Heart left ventricle (tissue), 13 donors: ENCODE results near the gene SLC13A3.
A peak's percentile ranks its signal among the peaks of the same experiment; 100 is the strongest.

Experiments
- CTCF ChIP-seq, 12 donors: fragments of 200-600 bp; sonication (generic) in 4 of 12; IDR thresholded peaks; one replicate each; pipeline versions ENCODE4 v1.5.0 to v1.8.0; 2018 to 2022; ENCODE audit warnings: antibody characterized with exemption in 12 of 12, mild to moderate bottlenecking in 5 of 12
- POLR2A ChIP-seq, 2 donors: fragments of 450-650 bp; IDR thresholded peaks; one replicate each; pipeline ENCODE4 v1.6.1; 2017; ENCODE audit warnings: antibody characterized with exemption in 2 of 2, mild to moderate bottlenecking in 2 of 2, moderate library complexity in 2 of 2
- donor health status: ischemic (EF 13 %, LVEDD 7.1; RV severe dilation, severe dysfunction).
- donor health status: DM: no; HTN: yes; CAD: no.
- donor health status: DM: no; HTN: no; CAD: no.
- donor health status: ischemic (EF 25% LVEDD 6.9; RV normal size, moderate dysfunction).
- donor health status: ischemic (EF 25% LVEDD 5.7; RV mildly dilated, moderate dysfunction).
- donor health status: ischemic (EF 35%, LVEDD 5.7; RV mildly dilated, moderate dysfunction).
- donor health status: nonischemic (EF 11% LVEDD 7.7; RV severe dilation, severe dysfunction).
- donor health status: DM: yes; HTN: yes; CAD: no.
- donor health status: PGD.
- donor health status: ischemic (EF 29% LVEDD 5.4; RV normal size, mild dysfunction).
- donor health status: nonischemic (EF 23%, LVEDD 6.1; RV moderate dilation, normal function).

GRCh38 chr20:46520976-46521579 lies 130.2 kb downstream of the SLC13A3 start:
- TF ChIP-seq CTCF (IDR thresholded peaks at IDR 0.05), result peak; percentile 31 to 64 (median 50)
- no peak for TF ChIP-seq POLR2A (IDR thresholded peaks at IDR 0.05)
